K562 (cell line): ENCODE measurements around the gene LMNB1. TPM values are rescaled to one million over a fixed set of nuclear protein-coding genes. Genes with fewer than 3 reads are reported as not detected.

Source experiments
- ATAC-seq: fragments of 200-7000 bp; cut with Tn5 transposase; 3 replicates; pipeline ENCODE4 v1.9.1; 2020; ENCODE audit warnings: moderate library complexity
- BruUV-seq: library from RNA; stranded (reverse); fragments of 400-500 nt; replicated peaks from 2 replicates; lab custom pipeline; 2021; lab: Mats Ljungman, UMichigan
- CTCF ChIA-PET: fragments of 300-600 bp; formaldehyde crosslinking; extraction: SDS; loops from one replicate; lab custom pipeline; 2021; ENCODE audit warnings: low intra/inter-chr PET ratio; lab: Yijun Ruan, JAX
- POLR2A ChIA-PET: fragments of 300-600, 350-650 bp; sonication (Branson Sonifier 250); formaldehyde crosslinking; extraction: SDS; loops from one replicate; lab custom pipeline; 2021; ENCODE audit warnings: antibody characterized with exemption, inconsistent platforms; lab: Yijun Ruan, JAX
- DNase-seq, 4 experiments: peaks; one replicate each; pipeline versions ENCODE4 v3.0.0 to v3.0.0-alpha.2; 2011 to 2018; ENCODE audit warnings: low spot score in 3 of 4, mixed read lengths in 3 of 4; ENCODE audit errors: extremely low read depth in 1 of 4
- FAIRE-seq: peaks from 2 replicates; lab custom pipeline; 2011; peaks lifted over from hg19 to GRCh38; lab: Jason Lieb, UNC
- H2AFZ ChIP-seq: 2 replicates; pipeline ENCODE4 v1.6.0; 2011; ENCODE audit warnings: low read depth, low read length, control low read depth, inconsistent platforms
- H3K27ac ChIP-seq: fragments of 200-600 bp; 3 replicates; pipeline ENCODE4 v1.8.0; 2011; ENCODE audit warnings: low read depth, mild to moderate bottlenecking, control low read depth, inconsistent platforms, low read length, moderate library complexity, mixed read lengths; ENCODE audit errors: extremely low read depth
- H3K27me3 ChIP-seq, 2 experiments: fragments of 300-600 bp in 1 of 2; 2 replicates in 1 of 2; 3 replicates in 1 of 2; pipeline versions ENCODE4 v1.6.0 to v1.8.0; 2011; ENCODE audit warnings: inconsistent platforms in 2 of 2, low read length in 2 of 2, mild to moderate bottlenecking in 1 of 2, mixed read lengths in 1 of 2, moderate library complexity in 1 of 2; ENCODE audit not compliant: control insufficient read depth in 2 of 2, insufficient read depth in 2 of 2
- H3K36me3 ChIP-seq: fragments of 300-600 bp; 3 replicates; pipeline ENCODE4 v1.8.0; 2011; ENCODE audit warnings: mild to moderate bottlenecking, low read length, inconsistent platforms; ENCODE audit not compliant: control insufficient read depth, insufficient read depth
- H3K4me1 ChIP-seq, 2 experiments: fragments of 200-600 bp in 1 of 2; replicated peaks in 1 of 2; 2 replicates in 1 of 2; 3 replicates in 1 of 2; pipeline versions ENCODE4 v1.5.1 to v1.8.0; 2011; ENCODE audit warnings: inconsistent platforms in 2 of 2, low read length in 2 of 2, mild to moderate bottlenecking in 1 of 2, mixed read lengths in 1 of 2, moderate library complexity in 1 of 2; ENCODE audit not compliant: control insufficient read depth in 2 of 2, insufficient read depth in 2 of 2
- H3K4me2 ChIP-seq: 2 replicates; pipeline ENCODE4 v1.6.1; 2011; ENCODE audit warnings: low read length, control low read depth, inconsistent platforms, mixed read lengths; ENCODE audit not compliant: insufficient read depth
- H3K4me3 ChIP-seq: fragments of 200-600 bp; sonication (generic), shearing (Covaris generic); 2 replicates; pipeline ENCODE4 v1.5.1; 2016; ENCODE audit warnings: control low read depth, inconsistent platforms
- H3K79me2 ChIP-seq: fragments of 200-600 bp; 3 replicates; pipeline ENCODE4 v1.8.0; 2011; ENCODE audit warnings: low read length, inconsistent platforms; ENCODE audit not compliant: control insufficient read depth, insufficient read depth
- H3K9ac ChIP-seq, 2 experiments: 2 replicates each; pipeline versions ENCODE4 v1.6.0 to v1.6.1; 2011; ENCODE audit warnings: low read depth in 2 of 2, low read length in 2 of 2, control low read depth in 1 of 2, inconsistent platforms in 1 of 2, mild to moderate bottlenecking in 1 of 2, mixed read lengths in 1 of 2; ENCODE audit not compliant: insufficient read depth in 1 of 2
- H3K9me1 ChIP-seq: one replicate; pipeline ENCODE4 v1.6.0; 2011; ENCODE audit warnings: inconsistent platforms, mild to moderate bottlenecking, low read length, moderate library complexity; ENCODE audit not compliant: control insufficient read depth, insufficient read depth
- H3K9me3 ChIP-seq: replicated peaks from 2 replicates; pipeline ENCODE4 v1.5.1; 2011; ENCODE audit warnings: low read depth, low read length, inconsistent platforms; ENCODE audit not compliant: control insufficient read depth, insufficient read depth
- H4K20me1 ChIP-seq: replicated peaks from 2 replicates; pipeline ENCODE4 v1.6.1; 2011; ENCODE audit warnings: low read length, inconsistent platforms, mixed read lengths; ENCODE audit not compliant: control insufficient read depth, insufficient read depth
- CHD4 ChIP-seq: fragments of 200-600 bp; sonication (generic); IDR thresholded peaks from 3 replicates; pipeline ENCODE4 v1.6.1; 2012; ENCODE audit warnings: low read depth, mild to moderate bottlenecking, mixed read lengths, low read length, inconsistent platforms; ENCODE audit not compliant: insufficient read depth, insufficient replicate concordance, poor library complexity, severe bottlenecking
- CLOCK ChIP-seq: fragments of 250-450 bp; sonication (Bioruptor Pico); IDR thresholded peaks from 2 replicates; pipeline ENCODE4 v1.4.0; 2020; ENCODE audit warnings: mild to moderate bottlenecking, moderate library complexity, borderline replicate concordance
- E2F5 ChIP-seq: sonication (generic); formaldehyde crosslinking; IDR thresholded peaks from 2 replicates; pipeline ENCODE4 v1.8.0; 2022; ENCODE audit warnings: mild to moderate bottlenecking, missing genetic modification reagents
- ELF1 ChIP-seq: fragments of 200-800 bp; sonication (Bioruptor generic); IDR thresholded peaks from 2 replicates; pipeline ENCODE4 v1.6.1; 2016; ENCODE audit warnings: missing genetic modification characterization, missing compliant biosample characterization
- GATA2 ChIP-seq: sonication (generic); formaldehyde crosslinking; IDR thresholded peaks from 2 replicates; pipeline ENCODE4 v1.4.0; 2020; ENCODE audit warnings: mild to moderate bottlenecking, missing genetic modification reagents
- NFIC ChIP-seq: fragments of 450-650 bp; IDR thresholded peaks from 2 replicates; pipeline ENCODE4 v1.6.1; 2017; ENCODE audit warnings: mild to moderate bottlenecking, inconsistent platforms
- RFX1 ChIP-seq: fragments of 450-650 bp; IDR thresholded peaks from 2 replicates; pipeline ENCODE4 v1.6.1; 2016; ENCODE audit warnings: mild to moderate bottlenecking, moderate library complexity
- TCF7 ChIP-seq: sonication (generic); IDR thresholded peaks from 2 replicates; pipeline ENCODE4 v1.6.1; 2016; ENCODE audit warnings: antibody characterized with exemption, borderline replicate concordance
- ZNF316 ChIP-seq: fragments of 450-650 bp; IDR thresholded peaks from 2 replicates; pipeline ENCODE4 v1.6.1; 2016
- ZNF444 ChIP-seq: fragments of 250-450 bp; sonication (Bioruptor Pico); IDR thresholded peaks from 2 replicates; pipeline ENCODE4 v1.4.0; 2020; ENCODE audit warnings: mild to moderate bottlenecking, moderate library complexity
- WGBS: fragments of 100-300 bp; shearing (Covaris generic); methylation state at CpG from one replicate; pipeline ENCODE4 v1.1.6; 2016; ENCODE audit warnings: low coverage, mixed read lengths; ENCODE audit not compliant: insufficient coverage; ENCODE audit errors: missing lambda C conversion rate; 5-methylcytosine and 5-hydroxymethylcytosine counted together
- in situ Hi-C: fragments of 300-500 bp; cut with MboI; formaldehyde crosslinking; loops from 4 replicates; pipeline ENCODE4 v1.15.0; 2018; ENCODE audit warnings: inconsistent platforms, mixed read lengths
- intact Hi-C: fragments of 100-400 bp; cut with micrococcal nuclease; formaldehyde crosslinking; loops from 2 replicates; pipeline ENCODE4 v1.14.2; 2022
- polyA plus RNA-seq, 8 experiments: library from polyadenylated mRNA; depleted of rRNA in 4 of 8; stranded (reverse) in 5 of 8; unstranded in 3 of 8; fragments of >200 nt; fragmentation: Nextera tagmentation in 2 of 8; fragmentation: Illumina TruSeq in 1 of 8; extraction: Ambion mirVana in 2 of 8; extraction: Trizol in 1 of 8; gene quantifications; 2 replicates each; pipeline versions ENCODE4 v1.2.1 to v1.2.3, GENCODE V29; 2011 to 2014; ENCODE audit warnings: inconsistent platforms in 1 of 8, missing spikeins in 1 of 8
- total RNA-seq, 7 experiments: library from RNA; depleted of rRNA in 6 of 7; stranded (reverse); fragments of >200 nt in 6 of 7; fragmentation: Illumina TruSeq in 2 of 7; extraction: Trizol in 2 of 7; gene quantifications; 2 replicates each; pipeline versions ENCODE4 v1.2.1 to v1.2.3, GENCODE V29; 2011 to 2021; ENCODE audit warnings: low replicate concordance in 1 of 7

The LMNB1 gene
- total and polyA plus RNA-seq, 9 of the 15 experiments (the other 6 are each of a cell fraction or from before 2014, with no cell fraction given): 2.8 to 190 (median 131) TPM

DNA sequence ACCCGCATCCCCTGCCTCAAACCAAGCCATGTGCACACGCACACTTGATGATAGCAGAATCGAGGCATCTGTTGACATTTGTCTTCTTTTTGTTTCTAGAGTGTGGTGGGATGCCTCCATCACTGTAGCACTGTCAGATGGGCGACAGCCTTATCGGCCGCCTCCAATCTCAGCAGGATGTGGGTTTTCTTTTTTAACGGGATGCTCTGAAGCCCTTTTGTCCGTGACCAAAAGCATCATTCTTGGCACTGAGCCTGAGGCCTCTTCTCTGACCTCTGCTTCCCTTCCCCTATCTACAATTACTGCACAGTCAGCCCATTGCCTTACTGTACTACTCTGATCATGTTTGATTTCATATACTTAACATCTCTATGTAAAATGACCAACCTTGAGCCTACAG is 78.3 kb downstream of the LMNB1 start:
- Histone ChIP-seq H3K9me1 (no peaks in the 10 kb centered on the region), H3K27ac (no peak overlapping the region), H3K27me3 (no peaks in the 10 kb centered on the region), H3K9me3 (no peaks in the 10 kb centered on the region), H3K4me2 (no peak overlapping the region), H3K4me3 (no peak overlapping the region), H3K4me1 (no peaks in the 10 kb centered on the region), H3K9ac (no peak overlapping the region), H2AFZ (no peak overlapping the region), H4K20me1 (no peaks in the 10 kb centered on the region), H3K79me2 (no peaks in the 10 kb centered on the region), H3K36me3 (no peaks in the 10 kb centered on the region)
- CTCF ChIA-PET: no interaction called here
- ATAC-seq (no peak), FAIRE-seq (no peak)
- in situ Hi-C loops: no loop called here
- intact Hi-C loops: no loop called here
- WGBS: 50% methylated on average over 8 of the region's 8 CpGs
- TF ChIP-seq NFIC (peak; percentile 48; the same call in 1 of the 2 replicates), ZNF316 (peak; percentile 40; the same call in 1 of the 2 replicates), ZNF444 (CRISPR knock-in tag) (no peak), TCF7 (no peak)
- TF ChIP-seq, all 486 proteins: peak for 2
- DNase-seq: no peak
- POLR2A ChIA-PET: interaction anchor here (0.6 kb wide), 1 partner anchor 41 kb away, joined by 3 read pairs; no protein-coding TSS in a partner anchor
- BruUV-seq: no TSS peak

DNA sequence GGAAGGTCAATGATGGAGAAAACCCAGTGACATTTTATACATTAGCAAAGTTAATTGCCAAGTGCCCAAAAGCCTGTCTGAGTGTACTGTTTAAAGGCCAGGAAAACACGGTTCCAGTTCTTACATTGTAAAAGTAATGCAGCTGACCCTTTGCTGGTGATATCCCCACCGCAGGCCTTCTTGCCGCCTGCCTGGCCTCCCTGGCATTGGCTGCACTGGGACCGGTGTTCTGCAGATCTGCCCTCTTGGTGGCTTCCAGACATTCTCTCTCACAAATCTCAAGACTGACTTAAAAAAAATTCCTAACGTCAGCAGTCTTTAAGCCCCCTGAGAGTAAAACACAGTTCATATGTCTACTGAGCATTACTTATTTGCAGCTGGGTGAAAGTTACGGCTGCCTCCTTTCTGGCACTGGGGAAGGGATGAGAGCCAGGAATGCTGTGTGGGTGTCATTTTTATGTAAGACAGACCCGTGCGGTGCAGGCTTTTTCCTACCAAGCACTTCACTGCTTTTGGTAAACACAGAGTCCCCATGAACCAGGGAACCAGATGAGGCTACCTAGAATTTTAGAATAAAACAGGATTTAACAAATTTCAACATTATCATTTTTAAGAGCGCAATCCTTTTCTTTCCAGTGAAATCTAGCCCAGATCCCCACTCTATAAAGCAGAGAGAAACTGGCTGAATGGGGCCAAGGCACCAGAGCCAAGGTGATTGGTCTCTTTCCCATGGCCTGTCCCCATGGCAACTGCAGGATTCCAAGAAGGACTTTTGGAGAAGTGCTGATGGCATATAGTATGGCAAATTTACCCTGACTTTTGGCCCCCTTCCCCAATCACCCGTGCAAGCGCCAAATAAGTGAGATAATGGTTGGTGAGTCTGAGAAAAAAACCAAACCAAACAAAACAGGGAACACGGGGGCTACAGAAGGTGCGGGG is 80.8 kb downstream of the LMNB1 start:
- no peak for FAIRE-seq
- no peak overlapping the region for H3K9ac ChIP-seq
- peak; percentile 47; the same call in 1 of the 2 replicates for TF ChIP-seq RFX1
- TF ChIP-seq ZNF316: 0 out of 2 replicates have a peak, but pooled peaks have one; percentile 8
- no peak for TF ChIP-seq CHD4
- TF ChIP-seq ELF1 (tag): no peak
- no peak for TF ChIP-seq CLOCK (CRISPR knock-in tag)
- no peak for TF ChIP-seq GATA2 (CRISPR knock-in tag)
- no peak for TF ChIP-seq E2F5
- TF ChIP-seq, all 486 proteins: peak for 2
- H3K79me2 ChIP-seq: no peaks in the 10 kb centered on the region
- no peak overlapping the region for H2AFZ ChIP-seq
- H3K9me3 ChIP-seq: no peaks in the 10 kb centered on the region
- no peaks in the 10 kb centered on the region for H4K20me1 ChIP-seq
- no peak overlapping the region for H3K4me3 ChIP-seq
- in situ Hi-C loops (no loop called here), intact Hi-C loops (no loop called here)
- CTCF ChIA-PET: no interaction called here
- no TSS peak for BruUV-seq
- ATAC-seq (no peak), DNase-seq (no peak)
- 0 out of 5 replicates have a peak, but pooled peaks cover 1 to 2% of the 10 kb centered on the region in 2 experiments for H3K4me1 ChIP-seq
- H3K4me2 ChIP-seq: no peak overlapping the region
- no peaks in the 10 kb centered on the region for H3K27me3 ChIP-seq
- H3K9me1 ChIP-seq: no peaks in the 10 kb centered on the region
- 72% methylated on average over 13 of the region's 13 CpGs for WGBS
- no peaks in the 10 kb centered on the region for H3K36me3 ChIP-seq
- POLR2A ChIA-PET: no interaction called here
- H3K27ac ChIP-seq: no peak overlapping the region
